ENCODE data around the gene WDR87.

DNA sequence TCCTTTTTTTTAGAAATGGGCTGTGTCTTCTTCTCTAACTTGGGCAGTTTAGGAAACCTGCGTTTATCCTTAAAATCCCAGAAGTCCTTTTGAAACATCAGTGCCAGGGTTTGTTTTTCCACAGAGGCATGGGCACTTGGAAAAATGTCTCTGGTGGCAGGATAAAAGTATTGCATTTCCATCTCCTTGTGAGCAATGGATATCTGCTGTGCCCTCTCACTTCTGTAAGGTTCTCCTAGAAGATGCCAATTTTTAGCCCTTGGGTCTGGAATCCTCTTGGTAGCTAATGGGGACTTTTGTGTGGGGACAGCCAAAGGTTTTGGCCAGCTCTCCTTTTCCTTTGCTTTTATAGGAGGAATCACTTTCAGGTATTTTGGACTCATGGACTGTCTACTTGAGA lies 21.0 kb downstream of the WDR87 start:
- TF ChIP-seq, protein P1, sequence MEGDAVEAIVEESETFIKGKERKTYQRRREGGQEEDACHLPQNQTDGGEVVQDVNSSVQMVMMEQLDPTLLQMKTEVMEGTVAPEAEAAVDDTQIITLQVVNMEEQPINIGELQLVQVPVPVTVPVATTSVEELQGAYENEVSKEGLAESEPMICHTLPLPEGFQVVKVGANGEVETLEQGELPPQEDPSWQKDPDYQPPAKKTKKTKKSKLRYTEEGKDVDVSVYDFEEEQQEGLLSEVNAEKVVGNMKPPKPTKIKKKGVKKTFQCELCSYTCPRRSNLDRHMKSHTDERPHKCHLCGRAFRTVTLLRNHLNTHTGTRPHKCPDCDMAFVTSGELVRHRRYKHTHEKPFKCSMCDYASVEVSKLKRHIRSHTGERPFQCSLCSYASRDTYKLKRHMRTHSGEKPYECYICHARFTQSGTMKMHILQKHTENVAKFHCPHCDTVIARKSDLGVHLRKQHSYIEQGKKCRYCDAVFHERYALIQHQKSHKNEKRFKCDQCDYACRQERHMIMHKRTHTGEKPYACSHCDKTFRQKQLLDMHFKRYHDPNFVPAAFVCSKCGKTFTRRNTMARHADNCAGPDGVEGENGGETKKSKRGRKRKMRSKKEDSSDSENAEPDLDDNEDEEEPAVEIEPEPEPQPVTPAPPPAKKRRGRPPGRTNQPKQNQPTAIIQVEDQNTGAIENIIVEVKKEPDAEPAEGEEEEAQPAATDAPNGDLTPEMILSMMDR (IDR thresholded peaks at IDR 0.05 in 8 of 11, conservative IDR thresholded peaks at IDR 0.05 in 3 of 11) = no peak
- no peak for TF ChIP-seq POLR2AphosphoS5 (IDR thresholded peaks at IDR 0.05)

Measured in spleen (tissue), 7 donors.